ENCODE measurements around the gene LYZ. TPM values are rescaled to one million over a fixed set of nuclear protein-coding genes. Genes with fewer than 3 reads are reported as not detected.
"Not testable (repeated sequence)": the region's sequence is repeated elsewhere in the genome, so short reads cannot be mapped to it uniquely, and the experiment has no call there.

The LYZ gene
- total RNA-seq, result 10 to 100 TPM; 28.0 to 70.6 (median 40.0) TPM
- polyA plus RNA-seq, result 100 to 1,000 TPM; 108 to 652 (median 213) TPM

DNA sequence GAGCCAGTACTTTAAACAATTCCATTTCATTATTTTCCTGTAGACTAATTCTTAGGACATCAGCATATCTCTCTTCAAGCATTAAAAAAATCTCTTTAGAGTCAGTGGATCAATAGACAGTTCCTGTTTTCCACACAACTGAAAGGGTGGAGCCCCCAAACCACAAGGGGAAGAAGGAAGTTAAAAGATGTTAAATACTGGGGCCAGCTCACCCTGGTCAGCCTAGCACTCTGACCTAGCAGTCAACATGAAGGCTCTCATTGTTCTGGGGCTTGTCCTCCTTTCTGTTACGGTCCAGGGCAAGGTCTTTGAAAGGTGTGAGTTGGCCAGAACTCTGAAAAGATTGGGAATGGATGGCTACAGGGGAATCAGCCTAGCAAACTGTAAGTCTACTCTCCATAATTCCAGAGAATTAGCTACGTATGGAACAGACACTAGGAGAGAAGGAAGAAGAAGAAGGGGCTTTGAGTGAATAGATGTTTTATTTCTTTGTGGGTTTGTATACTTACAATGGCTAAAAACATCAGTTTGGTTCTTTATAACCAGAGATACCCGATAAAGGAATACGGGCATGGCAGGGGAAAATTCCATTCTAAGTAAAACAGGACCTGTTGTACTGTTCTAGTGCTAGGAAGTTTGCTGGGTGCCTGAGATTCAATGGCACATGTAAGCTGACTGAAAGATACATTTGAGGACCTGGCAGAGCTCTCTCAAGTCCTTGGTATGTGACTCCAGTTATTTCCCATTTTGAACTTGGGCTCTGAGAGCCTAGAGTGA, at the start of gene LYZ:
Gene LYZ, plus strand, starts transcription at position 220 of the 777 bp plus-strand sequence. Its CDS starts 28 bp downstream, at position 248.
- WGBS, 2 donors, result 75 to 76% methylated on average over 4 of the region's 4 CpGs
- peak in 2 of 4 donors; percentile 31 to 36 for TF ChIP-seq POLR2AphosphoS5 (IDR thresholded peaks at IDR 0.05)
- TF ChIP-seq, protein P1, sequence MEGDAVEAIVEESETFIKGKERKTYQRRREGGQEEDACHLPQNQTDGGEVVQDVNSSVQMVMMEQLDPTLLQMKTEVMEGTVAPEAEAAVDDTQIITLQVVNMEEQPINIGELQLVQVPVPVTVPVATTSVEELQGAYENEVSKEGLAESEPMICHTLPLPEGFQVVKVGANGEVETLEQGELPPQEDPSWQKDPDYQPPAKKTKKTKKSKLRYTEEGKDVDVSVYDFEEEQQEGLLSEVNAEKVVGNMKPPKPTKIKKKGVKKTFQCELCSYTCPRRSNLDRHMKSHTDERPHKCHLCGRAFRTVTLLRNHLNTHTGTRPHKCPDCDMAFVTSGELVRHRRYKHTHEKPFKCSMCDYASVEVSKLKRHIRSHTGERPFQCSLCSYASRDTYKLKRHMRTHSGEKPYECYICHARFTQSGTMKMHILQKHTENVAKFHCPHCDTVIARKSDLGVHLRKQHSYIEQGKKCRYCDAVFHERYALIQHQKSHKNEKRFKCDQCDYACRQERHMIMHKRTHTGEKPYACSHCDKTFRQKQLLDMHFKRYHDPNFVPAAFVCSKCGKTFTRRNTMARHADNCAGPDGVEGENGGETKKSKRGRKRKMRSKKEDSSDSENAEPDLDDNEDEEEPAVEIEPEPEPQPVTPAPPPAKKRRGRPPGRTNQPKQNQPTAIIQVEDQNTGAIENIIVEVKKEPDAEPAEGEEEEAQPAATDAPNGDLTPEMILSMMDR (IDR thresholded peaks at IDR 0.05), result no peak
- TF ChIP-seq EP300 (IDR thresholded peaks at IDR 0.05), result no peak
- no peaks in the 10 kb centered on the region for H3K4me1 ChIP-seq
- intact Hi-C loops (cut with DNase I), result no loop called here
- H3K27ac ChIP-seq, result no peak within 1 kb of the TSS
- H3K9me3 ChIP-seq, result no peaks in the 10 kb centered on the region
- H3K27me3 ChIP-seq, result no peaks in the 10 kb centered on the region
- no peaks in the 10 kb centered on the region for H3K36me3 ChIP-seq
- peak within 1 kb of the TSS in 2 of 4 donors; percentile 4 to 26 for H3K4me3 ChIP-seq
- no peak for DNase-seq

DNA sequence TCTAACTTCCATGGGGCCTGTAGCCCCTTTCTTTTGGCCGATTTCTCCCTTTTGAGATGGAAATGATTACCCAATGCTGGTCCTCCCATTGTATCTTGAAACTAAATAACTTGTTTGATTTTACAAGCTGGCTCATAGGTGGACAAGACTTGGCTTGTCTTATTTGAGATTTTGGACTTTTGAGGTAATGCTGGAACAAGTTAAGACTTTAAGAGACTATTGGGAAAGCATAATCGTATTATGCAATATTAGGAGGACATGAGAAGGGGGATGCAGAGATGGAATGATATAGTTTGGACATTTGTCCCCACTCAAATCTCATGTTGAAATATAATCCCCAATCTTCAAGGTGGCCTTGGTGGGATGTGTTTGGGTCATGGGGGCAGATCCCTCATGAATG, 49.2 kb upstream of the LYZ start:
- intact Hi-C loops (cut with DNase I), result no loop called here
- no peak overlapping the region for H3K4me3 ChIP-seq
- no peak overlapping the region for H3K27ac ChIP-seq
- peaks cover 0 to 2% (median under 1%) of the 10 kb centered on the region in 4 donors for H3K9me3 ChIP-seq
- DNase-seq, result no peak
- no peak for TF ChIP-seq EP300 (IDR thresholded peaks at IDR 0.05)
- TF ChIP-seq POLR2AphosphoS5 (IDR thresholded peaks at IDR 0.05), result no peak
- TF ChIP-seq POLR2A (IDR thresholded peaks at IDR 0.05), result no peak
- TF ChIP-seq, protein P1 (IDR thresholded peaks at IDR 0.05), result no peak
- no peaks in the 10 kb centered on the region for H3K36me3 ChIP-seq
- WGBS, 2 donors, result 91 to 92% methylated on average over 2 of the region's 2 CpGs
- no peaks in the 10 kb centered on the region for H3K27me3 ChIP-seq
- no peaks in the 10 kb centered on the region for H3K4me1 ChIP-seq

- Histone ChIP-seq H3K27ac (no peak overlapping the region), H3K27me3 (no peaks in the 10 kb centered on the region), H3K9me3 (peaks cover 0 to 7% (median under 1%) of the 10 kb centered on the region in 4 donors), H3K4me3 (no peak overlapping the region), H3K36me3 (no peaks in the 10 kb centered on the region), H3K4me1 (no peaks in the 10 kb centered on the region)
- no peak for TF ChIP-seq EP300 (IDR thresholded peaks at IDR 0.05)
- no peak for TF ChIP-seq POLR2AphosphoS5 (IDR thresholded peaks at IDR 0.05)
- no peak for TF ChIP-seq POLR2A (IDR thresholded peaks at IDR 0.05)
- TF ChIP-seq, protein P1 (IDR thresholded peaks at IDR 0.05), result no peak
- WGBS, 2 donors, result 97 to 100% methylated on average over 1 of the region's 1 CpG
- DNase-seq, result no peak
- intact Hi-C loops (cut with DNase I), result no loop called here
Observed at GRCh38 chr12:69304284-69304683, 43.9 kb upstream of the LYZ start.

- Histone ChIP-seq H3K27me3 (no peaks in the 10 kb centered on the region), H3K36me3 (no peaks in the 10 kb centered on the region), H3K4me1 (no peaks in the 10 kb centered on the region), H3K9me3 (peaks cover 0 to 3% (median under 1%) of the 10 kb centered on the region in 4 donors), H3K4me3 (no peak overlapping the region), H3K27ac (no peak overlapping the region)
- intact Hi-C loops (cut with DNase I), result no loop called here
- WGBS, 2 donors, result 80 to 88% methylated on average over 3 of the region's 3 CpGs
- DNase-seq, result no peak
- no peak for TF ChIP-seq EP300 (IDR thresholded peaks at IDR 0.05)
Observed at GRCh38 chr12:69309461-69309860, 38.7 kb upstream of the LYZ start.

DNA sequence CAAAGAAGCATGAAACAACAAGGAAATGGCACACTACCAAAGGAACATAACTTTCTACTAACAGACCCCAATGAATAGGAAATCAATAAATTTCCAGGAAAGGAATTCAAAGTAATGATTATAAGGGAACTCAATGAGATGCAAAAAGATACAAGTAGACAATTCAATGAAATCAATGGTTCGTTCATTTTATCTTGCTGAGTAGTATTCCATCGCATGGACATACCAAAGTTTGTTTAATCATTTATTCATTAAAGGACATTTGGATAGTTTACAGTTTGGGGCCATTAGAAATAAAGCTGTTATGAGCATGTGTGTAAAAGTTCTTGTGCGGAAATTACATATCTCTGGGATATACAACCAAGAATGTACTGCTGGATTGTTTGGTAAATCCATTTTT, 35.0 kb upstream of the LYZ start:
- DNase-seq, result no peak
- H3K36me3 ChIP-seq, result no peaks in the 10 kb centered on the region
- TF ChIP-seq, protein P1 (IDR thresholded peaks at IDR 0.05), result no peak
- H3K9me3 ChIP-seq, result peaks cover 0 to 4% (median 0%) of the 10 kb centered on the region in 4 donors
- WGBS, 2 donors, result 96 to 98% methylated on average over 3 of the region's 3 CpGs
- H3K4me3 ChIP-seq, result no peak overlapping the region
- no peaks in the 10 kb centered on the region for H3K4me1 ChIP-seq
- intact Hi-C loops (cut with DNase I), result no loop called here
- no peak overlapping the region for H3K27ac ChIP-seq
- no peaks in the 10 kb centered on the region for H3K27me3 ChIP-seq

DNA sequence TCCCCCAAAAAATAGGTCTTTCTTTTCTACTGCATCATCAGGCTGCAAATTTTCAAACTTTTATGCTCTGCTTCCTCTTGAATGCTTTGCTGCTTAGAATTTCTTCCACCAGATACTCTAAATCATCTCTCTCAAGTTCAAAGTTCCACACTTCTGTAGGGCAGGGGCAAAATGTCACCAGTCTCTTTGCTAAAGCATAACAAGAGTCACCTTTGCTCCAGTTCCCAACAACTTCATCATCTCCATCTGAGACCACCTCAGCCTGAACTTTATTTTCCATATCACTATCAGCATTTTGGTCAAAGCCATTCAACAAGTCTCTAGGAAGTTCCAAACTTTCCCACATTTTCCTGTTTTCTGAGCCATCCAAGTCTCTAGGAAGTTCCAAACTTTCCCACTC, 31.4 kb upstream of the LYZ start:
- H3K4me3 ChIP-seq; DNase-seq; H3K4me1 ChIP-seq; intact Hi-C loops (cut with DNase I); H3K27ac ChIP-seq; H3K36me3 ChIP-seq; H3K9me3 ChIP-seq; H3K27me3 ChIP-seq: not testable (repeated sequence)

GRCh38 chr12:69317233-69317632, 30.9 kb upstream of the LYZ start:
- DNase-seq; H3K27ac ChIP-seq; H3K4me1 ChIP-seq; H3K9me3 ChIP-seq; H3K36me3 ChIP-seq; H3K4me3 ChIP-seq; intact Hi-C loops (cut with DNase I); H3K27me3 ChIP-seq: not testable (repeated sequence)
- WGBS, 2 donors, result 80 to 85% methylated on average over 2 of the region's 2 CpGs
